Stimulated activated CD8-positive, alpha-beta memory T cell treated with anti-CD3 and anti-CD28 coated beads, Interleukin-7, amount 100 ng/mL, for 48 hours (primary cell): Measurements from ENCODE around the gene LHFPL2.
"Not testable (repeated sequence)": the region's sequence is repeated elsewhere in the genome, so short reads cannot be mapped to it uniquely, and the experiment has no call there.

ENCODE experiments used
- DNase-seq, 2 donors: peaks; one replicate each; pipeline ENCODE4 v3.0.0-alpha.2; 2020; ENCODE audit warnings: low read depth in 1 of 2; ENCODE audit errors: extremely low read depth in 1 of 2

Gene LHFPL2

DNA sequence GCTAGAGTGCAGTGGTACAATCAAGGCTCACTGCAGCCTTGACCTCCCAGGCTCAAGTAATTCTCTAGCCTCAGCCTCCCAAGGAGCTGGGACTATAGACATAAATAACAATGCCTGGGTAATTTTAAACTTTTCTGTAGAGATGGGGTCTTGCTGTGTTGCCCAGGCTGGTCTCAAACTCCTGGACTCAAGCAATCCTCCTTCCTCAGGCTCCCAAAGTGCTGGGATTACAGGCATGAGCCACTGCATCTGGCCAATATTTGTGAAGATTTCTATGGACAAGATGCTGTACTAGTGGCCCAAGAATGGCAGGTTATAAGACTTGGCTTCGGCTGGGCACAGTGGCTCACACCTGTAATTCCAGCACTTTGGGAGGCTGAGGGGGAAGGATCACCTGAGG lies 18.4 kb upstream of the LHFPL2 start:
- not testable (repeated sequence) for DNase-seq

DNA sequence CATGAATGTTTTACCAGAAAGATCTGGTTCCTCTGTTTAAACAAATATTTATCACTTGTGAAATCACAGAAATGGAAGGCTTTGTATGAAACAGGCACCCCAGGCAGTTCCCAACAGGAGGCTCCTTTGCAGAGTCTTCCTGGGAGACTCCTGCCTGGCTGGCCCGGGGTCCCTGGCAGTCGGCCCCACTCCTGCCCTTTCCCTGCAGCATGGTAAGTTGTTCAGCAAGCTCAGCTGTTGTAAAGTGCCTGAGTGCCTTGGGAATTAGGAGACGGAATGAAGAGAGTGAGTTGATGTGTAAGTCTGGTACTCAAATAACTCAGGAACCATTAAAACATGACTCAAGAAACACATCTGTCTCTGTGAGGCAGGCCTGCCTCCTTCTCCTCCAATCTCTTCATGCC lies 17.5 kb upstream of the LHFPL2 start:
- DNase-seq: no peak

DNA sequence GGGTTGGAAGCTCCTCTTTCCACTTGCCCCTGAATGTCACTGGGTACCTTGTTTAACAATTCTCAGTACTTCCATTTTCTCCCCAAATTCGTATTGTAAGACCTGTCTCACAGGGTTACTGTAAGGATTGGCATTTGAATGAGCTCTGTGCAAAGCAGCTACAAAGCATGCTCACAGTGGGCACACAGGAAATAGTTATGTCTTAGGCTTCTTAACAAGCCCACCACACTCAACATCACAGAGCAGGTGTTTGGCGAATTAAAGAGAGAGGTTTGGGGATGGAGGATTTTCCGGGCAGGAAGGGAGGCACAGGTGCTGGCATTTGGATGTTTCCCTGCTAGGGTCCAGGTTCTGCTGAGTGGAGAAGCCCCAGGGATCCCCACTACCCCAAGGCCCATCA lies 17.0 kb upstream of the LHFPL2 start:
- no peak for DNase-seq

DNA sequence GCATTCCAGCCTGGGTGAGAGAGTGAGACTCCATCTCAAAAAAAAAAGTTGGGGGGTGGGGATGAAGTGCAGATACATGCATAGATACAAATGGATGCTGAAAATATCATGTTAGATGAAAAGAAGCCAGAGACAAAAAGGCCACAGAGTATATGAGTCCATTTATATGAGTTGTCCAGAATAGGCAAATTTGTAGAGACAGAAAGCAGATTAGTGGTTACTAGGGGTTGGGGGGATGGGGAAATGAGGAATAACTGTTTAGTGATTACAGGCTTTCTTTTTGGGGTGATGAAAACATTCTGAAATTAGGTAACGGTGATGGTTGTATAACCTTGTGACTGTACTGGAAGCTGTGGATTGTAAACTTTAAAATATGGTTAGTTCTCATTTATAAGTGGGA lies 13.8 kb upstream of the LHFPL2 start:
- no peak for DNase-seq

DNA sequence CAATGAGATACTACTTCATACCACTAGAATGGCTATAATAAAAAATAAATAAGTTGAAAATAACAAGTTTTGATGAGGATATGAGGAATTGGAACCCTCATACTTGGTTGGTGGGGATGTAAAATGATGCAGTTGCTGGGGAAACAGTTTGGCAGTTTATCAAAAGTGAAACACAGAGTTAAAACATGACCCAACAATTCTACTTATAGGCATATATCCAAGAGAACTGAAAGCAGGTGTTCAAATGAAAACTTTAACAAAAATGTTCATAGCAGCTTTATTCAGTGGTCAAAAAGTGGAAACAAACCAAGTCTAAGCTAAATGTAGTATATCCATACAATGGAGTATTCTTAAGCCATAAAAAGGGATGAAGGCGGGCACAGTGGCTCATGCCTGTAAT lies 13.1 kb upstream of the LHFPL2 start:
- DNase-seq: no peak

DNA sequence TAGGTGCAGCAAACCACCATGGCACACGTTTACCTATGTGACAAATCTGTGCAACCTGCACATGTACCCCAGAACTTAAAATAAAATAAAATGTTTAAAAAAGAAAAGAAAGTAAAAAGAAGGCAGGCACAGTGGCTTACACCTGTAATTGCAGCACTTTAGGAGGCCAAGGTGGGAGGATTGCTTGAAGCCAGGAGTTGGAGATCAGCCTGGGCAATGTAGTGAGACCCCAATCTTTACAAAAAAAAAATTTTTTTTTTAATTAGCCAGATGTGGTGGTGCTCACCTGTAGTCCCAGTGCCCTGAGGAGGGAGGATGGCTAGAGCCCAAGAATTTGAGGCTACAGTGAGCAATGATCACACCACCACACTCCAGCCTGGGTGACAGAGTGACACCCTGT lies 12.5 kb upstream of the LHFPL2 start:
- DNase-seq: no peak

DNA sequence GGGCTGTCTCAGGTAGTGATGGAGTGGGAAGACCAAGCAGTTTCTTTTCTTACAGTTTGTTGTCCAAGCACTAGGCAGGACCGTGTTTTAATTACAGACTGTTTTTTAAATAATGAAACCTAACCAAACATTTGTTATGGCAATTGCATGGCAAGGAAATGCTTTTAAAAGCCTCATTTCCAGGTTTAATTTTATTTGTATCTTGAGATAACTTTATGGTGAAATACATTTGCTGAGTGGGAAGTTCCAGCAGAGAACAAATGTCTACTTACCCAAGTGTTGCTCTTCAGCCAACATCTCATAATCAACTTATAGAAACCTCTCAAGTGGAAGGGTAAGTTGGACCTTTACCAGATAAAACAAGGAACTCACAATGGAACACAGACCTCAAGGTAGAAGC lies 11.8 kb upstream of the LHFPL2 start:
- DNase-seq: no peak

DNA sequence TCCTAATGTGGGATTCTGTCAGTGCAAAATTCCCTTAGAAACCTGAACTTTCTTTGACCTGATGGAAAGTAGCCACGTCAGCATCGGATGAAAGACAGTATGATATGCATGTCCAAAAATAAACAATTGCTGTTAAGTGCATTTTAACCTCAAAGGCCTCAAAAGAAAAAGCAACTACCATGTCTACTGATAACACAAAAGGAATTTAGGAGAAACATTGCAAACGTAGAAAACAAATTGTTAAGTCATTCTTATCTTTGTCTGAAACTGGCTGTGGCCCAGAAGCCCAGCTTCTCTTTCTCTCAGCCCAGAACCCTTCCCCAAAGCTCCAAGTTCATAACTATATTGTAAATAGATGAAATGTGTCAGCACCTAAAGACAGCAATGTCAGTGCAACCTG lies 11.1 kb upstream of the LHFPL2 start:
- DNase-seq: no peak

DNA sequence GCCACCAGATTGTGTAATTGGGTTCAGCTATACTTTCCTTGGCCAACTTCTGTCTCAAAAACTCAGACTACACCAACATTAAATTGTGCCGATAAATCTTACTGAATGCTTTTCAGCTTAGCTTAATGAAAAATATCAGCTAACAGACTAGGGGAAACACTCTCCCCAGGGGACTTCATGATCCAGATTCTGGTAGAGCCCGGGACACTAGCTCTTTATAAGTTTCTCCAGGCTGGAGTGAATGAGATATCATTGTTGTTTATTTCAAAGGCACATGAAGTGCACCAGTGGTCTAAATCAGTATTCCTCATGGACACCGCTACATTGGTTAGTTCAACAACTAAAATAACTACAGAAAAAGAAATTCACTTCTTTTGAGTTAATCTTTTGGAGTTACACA lies 10.5 kb upstream of the LHFPL2 start:
- no peak for DNase-seq

DNA sequence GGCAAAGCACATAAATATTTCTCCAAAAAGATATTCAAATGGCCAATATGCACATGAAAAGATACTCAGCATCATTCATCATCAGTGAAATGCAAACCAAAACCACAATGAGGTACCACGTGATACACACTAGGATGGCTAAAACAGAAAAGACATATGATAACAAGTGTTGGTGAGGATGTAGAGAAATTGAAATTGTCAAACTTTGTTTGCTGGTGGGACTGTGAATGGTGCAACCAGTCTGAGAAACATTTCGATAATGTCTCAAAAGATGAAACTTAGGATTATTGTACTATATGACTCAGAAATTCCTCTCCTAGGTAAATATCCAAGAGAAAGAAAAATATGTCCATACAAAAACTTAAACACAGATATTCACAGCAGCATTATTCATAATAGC lies 8.6 kb upstream of the LHFPL2 start:
- DNase-seq: no peak

DNA sequence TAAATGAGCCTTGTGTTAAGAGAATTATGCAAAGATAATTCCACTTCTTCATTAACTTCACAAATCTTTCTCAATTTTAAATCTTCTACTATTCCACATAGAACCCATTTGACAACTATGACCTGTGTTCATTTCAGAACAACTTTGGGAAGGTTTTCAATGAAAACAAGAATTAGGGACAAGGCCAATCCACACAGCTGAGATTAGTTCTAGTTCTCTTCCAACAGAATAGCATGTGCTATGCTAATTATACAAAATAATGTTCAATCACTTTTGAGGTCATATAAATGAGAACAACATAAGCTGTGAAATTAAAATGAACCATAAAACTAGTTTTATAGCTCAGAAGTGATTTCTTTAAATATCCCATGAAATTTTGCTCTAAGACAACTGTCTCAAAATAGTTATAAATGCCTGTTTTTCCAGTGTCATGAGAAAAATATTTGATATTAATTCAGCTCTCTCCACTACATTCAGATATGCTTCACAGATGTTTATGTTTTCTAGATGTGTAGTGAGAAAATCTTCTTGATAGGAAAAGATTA lies 7.2 kb upstream of the LHFPL2 start:
- no peak for DNase-seq

DNA sequence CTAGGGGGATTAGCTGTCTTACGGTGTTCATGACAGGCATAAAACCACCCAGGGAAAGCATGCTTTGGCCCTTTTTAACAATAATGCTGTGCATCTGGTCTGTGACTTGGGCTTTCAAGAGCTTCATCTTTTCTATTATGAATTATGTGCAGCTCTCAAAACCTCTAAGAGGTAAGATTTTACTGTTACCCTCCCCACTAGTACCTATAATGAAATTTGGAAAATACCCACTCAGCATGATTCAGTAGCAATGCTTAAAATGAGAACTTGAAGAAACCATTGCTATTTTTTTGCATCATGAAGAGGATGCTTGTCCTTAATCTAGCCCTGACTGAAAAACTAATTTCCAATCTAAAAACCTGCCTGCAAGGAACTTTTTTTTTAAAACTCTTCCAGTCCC lies 5.8 kb upstream of the LHFPL2 start:
- DNase-seq: no peak

DNA sequence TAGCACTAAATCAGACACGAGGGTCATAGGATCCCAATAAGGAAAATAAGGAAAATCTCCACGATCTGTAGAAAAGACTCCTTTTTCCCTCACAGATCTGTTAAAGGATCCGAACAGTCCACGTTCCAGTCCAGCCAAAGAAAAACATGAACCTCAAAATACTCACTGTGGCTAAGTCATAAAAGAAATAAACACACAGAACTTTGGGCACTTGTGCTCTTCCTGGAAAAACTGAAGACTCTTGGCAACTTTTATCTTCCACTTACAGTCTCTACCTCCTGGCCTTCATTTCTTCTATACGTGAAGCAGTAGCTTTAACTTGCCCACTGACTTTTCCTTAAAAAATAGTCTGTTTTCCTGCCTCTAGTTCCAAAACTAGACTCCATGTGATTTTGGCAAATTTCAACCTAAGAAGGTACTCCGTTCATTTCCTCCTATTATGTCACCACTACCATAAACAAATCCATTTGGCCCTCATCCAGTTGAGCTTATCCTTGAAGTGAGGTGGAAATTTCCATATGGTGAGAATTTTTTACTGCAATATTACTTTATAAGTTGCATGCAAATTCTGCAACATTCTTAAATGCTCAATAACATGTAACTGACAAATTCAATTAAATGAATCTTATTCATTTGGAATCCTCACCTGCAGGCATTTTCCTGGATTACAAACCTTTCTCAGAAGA lies 5.3 kb upstream of the LHFPL2 start:
- no peak for DNase-seq

DNA sequence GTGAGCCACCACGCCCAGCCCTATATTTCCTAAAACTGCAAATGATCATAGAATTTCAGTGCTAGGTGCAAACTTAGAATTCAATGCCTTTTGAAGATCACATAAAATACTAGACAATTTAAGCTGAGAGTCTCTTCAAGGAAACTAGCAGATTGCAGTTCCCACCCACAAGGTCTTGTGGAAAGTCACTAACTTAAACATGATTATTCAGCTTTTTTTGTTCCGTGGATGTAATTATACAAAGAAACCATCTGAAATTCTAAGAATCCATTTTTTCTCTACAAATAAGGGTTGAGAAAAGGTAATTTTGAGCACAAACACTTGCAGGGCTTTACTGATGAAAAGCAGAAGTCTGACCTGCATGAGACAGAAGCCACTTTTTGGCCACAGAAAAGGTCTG lies 4.5 kb upstream of the LHFPL2 start:
- DNase-seq: no peak

DNA sequence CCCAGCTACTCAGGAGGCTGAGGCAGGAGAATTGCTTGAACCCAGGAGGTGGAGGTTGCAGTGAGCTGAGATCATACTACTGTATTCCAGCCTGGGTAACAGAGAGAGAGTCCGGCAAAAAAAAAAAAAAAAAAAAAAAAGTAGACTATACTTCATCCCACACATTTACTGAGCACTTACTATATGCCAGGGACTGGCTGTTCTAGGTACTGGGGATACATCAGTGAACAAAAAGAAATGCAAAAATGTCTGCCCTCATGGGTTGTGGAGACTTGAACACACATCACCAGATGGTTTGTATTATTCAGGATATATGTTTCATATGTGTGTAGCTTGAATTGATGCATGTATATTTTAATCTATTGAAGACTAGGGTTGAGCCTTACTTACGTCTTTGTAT lies 2.9 kb upstream of the LHFPL2 start:
- no peak for DNase-seq

DNA sequence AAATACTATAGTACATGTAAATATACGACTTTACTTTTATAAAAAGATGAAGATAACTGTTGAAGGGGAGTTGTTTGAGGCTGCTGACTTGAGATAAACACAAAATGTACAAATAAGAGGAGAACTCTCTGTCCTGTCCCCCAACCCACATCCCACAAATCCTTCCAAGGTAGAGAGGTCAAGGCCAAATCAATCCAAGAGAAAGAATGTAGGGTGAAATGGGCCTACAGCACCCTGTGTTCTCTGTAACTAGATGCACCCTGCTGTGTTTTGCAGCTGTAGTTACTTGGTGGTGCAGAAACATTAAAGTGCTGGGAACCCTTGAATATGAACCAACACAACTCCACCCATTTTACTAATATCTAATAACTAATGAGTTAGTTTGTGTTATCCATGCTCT lies 2.0 kb upstream of the LHFPL2 start:
- no peak for DNase-seq

DNA sequence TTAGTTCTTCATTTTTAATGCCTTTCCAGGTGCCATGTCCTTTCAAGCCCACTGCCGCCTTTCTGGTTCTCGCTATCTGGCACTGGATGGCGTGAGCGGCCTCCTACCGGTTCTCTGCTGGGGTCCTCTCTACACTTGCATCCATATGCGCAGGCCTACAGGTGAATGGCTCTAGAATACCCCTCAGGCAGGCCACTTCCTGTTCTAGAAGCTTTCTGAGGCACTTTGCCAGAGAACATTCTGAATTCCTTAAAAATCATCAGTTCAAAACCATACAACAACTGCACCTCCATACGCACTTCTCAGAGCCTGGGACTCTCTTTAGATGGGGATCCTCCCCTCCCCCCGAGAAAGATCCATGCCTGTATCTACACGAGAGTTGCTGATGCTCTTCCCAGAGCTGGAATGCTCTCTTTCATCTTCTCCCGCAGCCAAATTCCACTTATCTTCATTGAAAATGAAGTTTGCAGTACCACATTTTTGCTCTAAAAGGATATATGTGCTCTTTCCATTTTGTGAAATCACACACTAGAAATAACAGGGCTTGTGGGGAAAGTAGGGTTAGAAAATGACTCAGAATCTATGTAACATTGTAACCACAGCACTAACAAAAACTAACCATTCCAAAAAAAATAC lies 1.4 kb upstream of the LHFPL2 start:
- no peak for DNase-seq

DNA sequence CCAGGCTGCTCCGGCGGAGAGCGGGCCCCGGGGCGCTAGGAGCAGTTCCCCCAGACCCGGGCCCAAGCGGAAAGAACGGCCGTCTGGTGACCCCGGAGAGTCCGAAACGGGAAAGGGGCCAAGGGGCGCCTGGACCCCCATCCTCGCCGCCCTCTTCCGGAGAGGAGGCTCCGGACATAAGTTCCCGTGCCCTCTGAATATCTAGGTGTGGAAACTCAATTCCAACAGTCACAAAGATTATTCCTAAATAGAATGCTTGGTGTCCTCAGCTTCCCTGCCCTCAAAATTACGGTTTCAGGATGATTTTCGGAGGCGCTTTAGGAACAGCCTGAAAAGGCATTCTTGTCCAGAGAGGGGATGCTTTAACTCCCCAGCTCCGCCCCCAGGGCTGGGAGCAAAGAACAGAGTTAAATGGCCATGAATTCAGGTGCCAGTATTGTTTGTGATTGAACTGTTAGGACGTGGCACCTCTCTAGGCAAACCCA lies 681 bp upstream of the LHFPL2 start:
- DNase-seq: no peak

DNA sequence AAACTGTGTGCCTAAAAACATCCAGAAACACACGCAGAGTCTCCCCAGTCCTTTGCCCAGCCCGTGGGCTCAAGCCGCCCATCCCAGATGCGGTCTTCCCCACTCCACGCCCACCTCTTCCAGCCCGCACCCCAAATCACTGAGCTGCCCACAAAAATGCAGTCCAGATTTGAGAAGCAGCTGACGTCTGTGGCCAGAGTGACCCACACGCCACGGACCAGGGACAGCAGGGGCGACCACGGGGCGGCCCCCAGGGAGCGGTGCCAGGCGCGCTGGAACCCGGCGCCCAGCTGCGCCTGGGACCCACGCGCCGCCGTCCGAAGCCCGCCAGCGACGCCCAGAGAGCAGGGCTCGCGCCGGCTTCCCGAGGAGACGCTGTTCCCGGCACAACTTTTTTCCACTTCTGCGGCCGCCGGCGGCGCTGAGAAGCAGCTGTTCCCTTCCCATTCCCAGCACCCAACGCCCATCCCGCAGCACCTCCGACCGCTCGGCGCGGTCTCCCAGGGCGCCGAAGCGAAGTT lies 674 bp downstream of the LHFPL2 start:
- DNase-seq: no peak

DNA sequence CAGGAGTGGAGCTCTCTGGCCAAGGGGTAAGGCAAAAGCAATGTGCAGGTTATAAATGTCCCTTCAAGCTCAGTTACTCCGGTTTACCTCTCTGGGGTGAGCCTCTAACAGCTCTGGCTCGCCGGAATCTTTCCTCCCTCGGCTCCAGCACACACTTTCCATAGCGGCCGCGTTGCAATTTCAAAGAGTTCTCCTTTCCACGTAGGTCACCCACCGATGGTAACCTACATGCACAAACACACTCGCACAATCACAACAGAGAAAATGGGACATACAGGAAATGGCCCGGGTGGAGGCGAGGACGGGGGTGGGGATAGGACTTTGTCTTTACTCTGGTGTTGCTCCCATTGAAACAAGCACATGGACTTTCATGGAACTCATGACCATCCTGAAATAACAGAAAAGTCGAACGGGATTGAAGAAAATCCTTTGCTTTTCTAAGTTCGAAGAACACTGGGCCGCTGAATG lies 1.2 kb downstream of the LHFPL2 start:
- no peak for DNase-seq

DNA sequence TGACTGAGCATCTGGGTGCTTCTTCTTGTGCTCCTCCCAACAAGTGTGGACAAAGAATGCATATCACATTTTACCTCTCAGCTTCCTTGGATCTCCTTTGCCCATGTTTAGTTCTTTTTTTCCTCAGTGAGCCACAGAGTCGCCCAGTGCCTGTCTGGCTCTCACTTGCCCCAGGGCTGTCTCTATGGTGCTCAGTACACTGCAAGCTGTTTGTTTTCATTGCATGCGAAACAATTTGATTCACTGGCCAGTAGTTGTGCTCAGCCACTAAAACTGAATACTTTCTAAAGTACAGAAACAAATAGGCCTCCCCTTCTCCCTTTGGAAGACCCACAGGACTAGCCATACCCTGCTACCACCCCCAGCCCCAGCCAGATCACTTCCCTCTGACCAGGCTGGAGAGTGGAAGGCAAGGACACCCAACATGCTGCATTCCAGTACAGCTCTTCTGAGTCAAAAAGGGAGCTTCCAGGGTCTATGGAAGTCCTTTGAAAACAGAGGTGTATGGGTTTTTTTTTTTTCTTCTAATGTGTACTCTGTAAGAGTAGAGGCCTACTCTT lies 3.8 kb downstream of the LHFPL2 start:
- DNase-seq: no peak

DNA sequence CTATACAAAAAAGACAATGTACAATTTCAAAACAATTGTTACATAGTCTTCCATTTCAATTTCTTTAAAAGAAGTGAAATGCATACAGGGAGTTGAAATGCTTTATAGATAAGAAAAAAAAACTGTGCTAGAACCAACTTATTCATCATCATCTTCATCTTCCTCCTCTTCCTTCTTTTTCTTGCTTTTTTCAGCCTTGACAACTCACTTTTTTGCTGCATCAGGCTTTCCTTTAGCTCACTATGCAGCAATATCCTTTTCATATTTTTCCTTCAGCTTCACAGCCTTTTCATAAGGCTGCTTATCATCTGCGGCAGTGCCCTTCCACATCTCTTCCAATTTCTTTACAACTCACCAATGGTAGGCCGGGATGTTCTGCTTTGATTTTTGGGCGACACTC lies 4.4 kb downstream of the LHFPL2 start:
- no peak for DNase-seq
